DND-41 (cell line): Measurements from ENCODE around the gene GART.

ENCODE experiments used
- EZH2 ChIP-seq: IDR thresholded peaks from 3 replicates; pipeline ENCODE4 v1.6.1; 2012; ENCODE audit warnings: borderline replicate concordance, low read depth, mild to moderate bottlenecking, moderate library complexity, low read length, inconsistent platforms; ENCODE audit not compliant: severe bottlenecking
- TF ChIP-seq, protein P1 (sequence below): IDR thresholded peaks from 2 replicates; pipeline ENCODE4 v1.5.1; 2012; ENCODE audit warnings: borderline replicate concordance, low read length, moderate library complexity, mild to moderate bottlenecking; ENCODE audit not compliant: poor library complexity, severe bottlenecking; ENCODE audit errors: extremely low read depth

GRCh38 chr21:33566514-33566913 lies 24.6 kb upstream of the GART start:
- TF ChIP-seq, protein P1, sequence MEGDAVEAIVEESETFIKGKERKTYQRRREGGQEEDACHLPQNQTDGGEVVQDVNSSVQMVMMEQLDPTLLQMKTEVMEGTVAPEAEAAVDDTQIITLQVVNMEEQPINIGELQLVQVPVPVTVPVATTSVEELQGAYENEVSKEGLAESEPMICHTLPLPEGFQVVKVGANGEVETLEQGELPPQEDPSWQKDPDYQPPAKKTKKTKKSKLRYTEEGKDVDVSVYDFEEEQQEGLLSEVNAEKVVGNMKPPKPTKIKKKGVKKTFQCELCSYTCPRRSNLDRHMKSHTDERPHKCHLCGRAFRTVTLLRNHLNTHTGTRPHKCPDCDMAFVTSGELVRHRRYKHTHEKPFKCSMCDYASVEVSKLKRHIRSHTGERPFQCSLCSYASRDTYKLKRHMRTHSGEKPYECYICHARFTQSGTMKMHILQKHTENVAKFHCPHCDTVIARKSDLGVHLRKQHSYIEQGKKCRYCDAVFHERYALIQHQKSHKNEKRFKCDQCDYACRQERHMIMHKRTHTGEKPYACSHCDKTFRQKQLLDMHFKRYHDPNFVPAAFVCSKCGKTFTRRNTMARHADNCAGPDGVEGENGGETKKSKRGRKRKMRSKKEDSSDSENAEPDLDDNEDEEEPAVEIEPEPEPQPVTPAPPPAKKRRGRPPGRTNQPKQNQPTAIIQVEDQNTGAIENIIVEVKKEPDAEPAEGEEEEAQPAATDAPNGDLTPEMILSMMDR = no peak
- no peak for TF ChIP-seq EZH2
